Heart right ventricle (tissue), 16 donors: Measurements from ENCODE around the gene SUV39H1. TPM values are rescaled to one million over a fixed set of nuclear protein-coding genes. Genes with fewer than 3 reads are reported as not detected.

Source experiments
- ATAC-seq, 8 donors: fragments of 200-7000 bp; cut with Tn5 transposase; one replicate each; pipeline ENCODE4 v1.9.1; 2020; ENCODE audit warnings: mild to moderate bottlenecking in 8 of 8, moderate library complexity in 8 of 8, moderate number of reproducible peaks in 1 of 8
- DNase-seq, 2 donors: peaks; one replicate each; pipeline ENCODE4 v3.0.0-alpha.2; 2020
- H3K27ac ChIP-seq, 10 donors: fragments of 200-600 bp; sonication (generic) in 2 of 10; one replicate each; pipeline versions ENCODE4 v1.5.0 to v1.8.0; 2020 to 2022; ENCODE audit warnings: mild to moderate bottlenecking in 3 of 10
- H3K27me3 ChIP-seq, 7 donors: fragments of 200-600 bp; one replicate each; pipeline ENCODE4 v1.8.0; 2021 to 2022; ENCODE audit warnings: mild to moderate bottlenecking in 2 of 7
- H3K36me3 ChIP-seq, 9 donors: fragments of 200-600 bp; sonication (generic) in 1 of 9; one replicate each; pipeline versions ENCODE4 v1.5.0 to v1.8.0; 2020 to 2022; ENCODE audit warnings: mild to moderate bottlenecking in 2 of 9
- H3K4me1 ChIP-seq, 9 donors: fragments of 200-600 bp; sonication (generic) in 1 of 9; one replicate each; pipeline versions ENCODE4 v1.5.0 to v1.8.0; 2020 to 2022; ENCODE audit warnings: mild to moderate bottlenecking in 4 of 9
- H3K4me3 ChIP-seq, 10 donors: fragments of 200-600 bp; sonication (generic) in 2 of 10; one replicate each; pipeline versions ENCODE4 v1.5.0 to v1.8.0; 2020 to 2022; ENCODE audit warnings: mild to moderate bottlenecking in 7 of 10, moderate library complexity in 2 of 10
- H3K9me3 ChIP-seq, 11 donors: fragments of 200-600 bp in 10 of 11; sonication (generic) in 2 of 11; one replicate each; pipeline versions ENCODE4 v1.5.0 to v1.8.0; 2013 to 2022; ENCODE audit warnings: mild to moderate bottlenecking in 2 of 11, control low read depth in 1 of 11, moderate library complexity in 1 of 11
- WGBS, 2 donors: extraction: QIAGEN DNeasy Blood & Tissue Kit; methylation state at CpG; one replicate each; pipeline ENCODE4 v1.1.7; 2013; ENCODE audit warnings: inconsistent platforms in 1 of 2; 5-methylcytosine and 5-hydroxymethylcytosine counted together
- intact Hi-C, 10 donors: fragments of 100-400 bp; cut with DNase I; formaldehyde crosslinking; loops; one replicate each; pipeline versions ENCODE4 v1.11.1 to v1.14.2; 2022
- polyA plus RNA-seq, 2 donors: library from polyadenylated mRNA; stranded (reverse); fragments of 200-250 nt; gene quantifications; one replicate each; pipeline ENCODE4 v1.2.3, GENCODE V29; 2013
- total RNA-seq, 10 donors: library from RNA; stranded (reverse); fragmentation: NEBNext Ultra II Directional in 3 of 10; extraction: Animal tissue kit (Norgen Biotek cat#: 25700) in 3 of 10; gene quantifications; one replicate each; pipeline versions ENCODE4 v1.2.1 to v1.2.4, GENCODE V29; 2021 to 2023
- TF ChIP-seq, protein P1 (sequence below), 9 donors: fragments of 200-600 bp; sonication (generic) in 2 of 9; IDR thresholded peaks; one replicate each; pipeline versions ENCODE4 v1.5.0 to v1.8.0; 2021 to 2022; ENCODE audit warnings: antibody characterized with exemption in 9 of 9, mild to moderate bottlenecking in 5 of 9, moderate library complexity in 1 of 9
- donor health status: Arrhythmogenic right ventricular cardiomyopathy.
- donor health status: ischemic (EF 13 %, LVEDD 7.1; RV severe dilation, severe dysfunction).
- donor health status: healthy with polysubstance abuse.
- donor health status: DM: no; HTN: yes; CAD: no.
- donor health status: DM: no; HTN: no; CAD: no.
- donor health status: ischemic (EF 25% LVEDD 6.9; RV normal size, moderate dysfunction).
- donor health status: ischemic (EF 25% LVEDD 5.7; RV mildly dilated, moderate dysfunction).
- donor health status: healthy.
- donor health status: DM: yes; HTN: yes; CAD: no.
- donor health status: Ischemic cardiomyopathy.
- donor health status: ischemic (EF 35%, LVEDD 5.7; RV mildly dilated, moderate dysfunction).
- donor health status: nonischemic (EF 11% LVEDD 7.7; RV severe dilation, severe dysfunction).
- donor health status: DM: yes; HTN: yes; CAD: no.
- donor health status: PGD.
- donor health status: ischemic (EF 29% LVEDD 5.4; RV normal size, mild dysfunction).
- donor health status: nonischemic (EF 23%, LVEDD 6.1; RV moderate dilation, normal function).

Gene SUV39H1
- total and polyA plus RNA-seq, 12 donors: 1.4 to 5.6 (median 3.1) TPM

GRCh38 chrX:48703228-48703627, 6.7 kb downstream of the SUV39H1 start:
- no peak for DNase-seq
- TF ChIP-seq, protein P1, sequence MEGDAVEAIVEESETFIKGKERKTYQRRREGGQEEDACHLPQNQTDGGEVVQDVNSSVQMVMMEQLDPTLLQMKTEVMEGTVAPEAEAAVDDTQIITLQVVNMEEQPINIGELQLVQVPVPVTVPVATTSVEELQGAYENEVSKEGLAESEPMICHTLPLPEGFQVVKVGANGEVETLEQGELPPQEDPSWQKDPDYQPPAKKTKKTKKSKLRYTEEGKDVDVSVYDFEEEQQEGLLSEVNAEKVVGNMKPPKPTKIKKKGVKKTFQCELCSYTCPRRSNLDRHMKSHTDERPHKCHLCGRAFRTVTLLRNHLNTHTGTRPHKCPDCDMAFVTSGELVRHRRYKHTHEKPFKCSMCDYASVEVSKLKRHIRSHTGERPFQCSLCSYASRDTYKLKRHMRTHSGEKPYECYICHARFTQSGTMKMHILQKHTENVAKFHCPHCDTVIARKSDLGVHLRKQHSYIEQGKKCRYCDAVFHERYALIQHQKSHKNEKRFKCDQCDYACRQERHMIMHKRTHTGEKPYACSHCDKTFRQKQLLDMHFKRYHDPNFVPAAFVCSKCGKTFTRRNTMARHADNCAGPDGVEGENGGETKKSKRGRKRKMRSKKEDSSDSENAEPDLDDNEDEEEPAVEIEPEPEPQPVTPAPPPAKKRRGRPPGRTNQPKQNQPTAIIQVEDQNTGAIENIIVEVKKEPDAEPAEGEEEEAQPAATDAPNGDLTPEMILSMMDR (IDR thresholded peaks at IDR 0.05): no peak
- H3K4me3 ChIP-seq: no peak overlapping the region
- H3K27me3 ChIP-seq: peaks cover 0 to 4% (median 0%) of the 10 kb centered on the region in 7 donors
- H3K27ac ChIP-seq: peak overlapping the region in 1 of 10 donors; percentile 3
- peaks cover 0 to 39% (median 0%) of the 10 kb centered on the region in 9 donors for H3K36me3 ChIP-seq
- ATAC-seq: peak in 3 of 8 donors; percentile 43 to 84 (median 55)
- peaks cover 0 to 12% (median 0%) of the 10 kb centered on the region in 9 donors for H3K4me1 ChIP-seq
- no peaks in the 10 kb centered on the region for H3K9me3 ChIP-seq
- WGBS, 2 donors: 71 to 82% methylated on average over 7 of the region's 7 CpGs
- intact Hi-C loops: loop anchor here in 1 of 10 donors (5.0 kb wide), 1 partner anchor 34 kb away; no protein-coding TSS in a partner anchor

DNA sequence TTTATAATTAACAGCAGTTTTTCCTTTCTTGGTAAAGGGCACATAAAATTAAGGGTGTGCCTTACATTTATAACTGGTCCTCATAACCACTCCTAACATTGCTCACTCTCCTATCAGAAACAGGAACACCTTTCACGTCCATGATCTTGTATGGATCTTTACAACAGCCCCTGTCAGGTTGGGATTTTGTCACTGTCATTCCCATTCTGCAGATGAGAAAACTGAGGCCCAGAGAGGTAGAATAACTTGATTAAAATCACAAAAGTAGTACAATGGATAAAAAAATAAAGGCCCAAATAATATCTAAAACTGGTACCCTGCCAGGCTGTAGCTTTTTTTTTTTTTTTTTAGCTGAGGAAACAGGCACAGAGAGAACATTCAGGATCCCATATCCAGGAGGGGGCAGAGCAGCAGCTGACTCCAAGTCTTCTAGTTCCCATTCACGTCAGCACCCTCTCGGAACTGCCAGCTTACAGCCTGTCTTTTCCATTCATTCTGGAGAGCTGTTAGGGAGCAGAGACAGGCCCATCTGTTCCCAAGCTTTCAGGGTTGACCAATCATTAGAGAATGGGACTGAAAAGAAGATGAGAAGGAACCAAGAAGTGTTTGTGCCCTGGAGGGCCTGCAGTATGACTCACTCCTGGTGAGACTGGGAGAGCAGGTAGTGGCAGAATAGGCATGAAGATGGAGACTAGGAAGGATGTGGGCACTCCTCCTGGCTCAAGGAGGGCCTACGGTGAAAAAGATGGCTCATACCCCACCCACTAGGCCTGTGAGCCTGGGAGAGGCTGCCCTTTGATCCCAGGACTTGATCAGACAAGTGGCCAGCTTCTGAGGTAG, 7.3 kb downstream of the SUV39H1 start:
- DNase-seq: no peak
- Histone ChIP-seq H3K36me3 (peaks cover 0 to 39% (median 0%) of the 10 kb centered on the region in 9 donors), H3K27ac (peak overlapping the region in 6 of 10 donors; percentile 25 to 60 (median 42)), H3K4me1 (peaks cover 0 to 12% (median 0%) of the 10 kb centered on the region in 9 donors), H3K27me3 (peaks cover 0 to 4% (median 0%) of the 10 kb centered on the region in 7 donors), H3K4me3 (no peak overlapping the region), H3K9me3 (no peaks in the 10 kb centered on the region)
- TF ChIP-seq, protein P1 (IDR thresholded peaks at IDR 0.05): peak in 2 of 9 donors; percentile 17 to 33
- intact Hi-C loops: loop anchor here in 1 of 10 donors (5.0 kb wide), 1 partner anchor 33 kb away; no protein-coding TSS in a partner anchor
- peak in 6 of 8 donors; percentile 67 to 89 (median 72) for ATAC-seq
- WGBS, 2 donors: 46 to 64% methylated on average over 3 to 4 of the region's 4 CpGs

DNA sequence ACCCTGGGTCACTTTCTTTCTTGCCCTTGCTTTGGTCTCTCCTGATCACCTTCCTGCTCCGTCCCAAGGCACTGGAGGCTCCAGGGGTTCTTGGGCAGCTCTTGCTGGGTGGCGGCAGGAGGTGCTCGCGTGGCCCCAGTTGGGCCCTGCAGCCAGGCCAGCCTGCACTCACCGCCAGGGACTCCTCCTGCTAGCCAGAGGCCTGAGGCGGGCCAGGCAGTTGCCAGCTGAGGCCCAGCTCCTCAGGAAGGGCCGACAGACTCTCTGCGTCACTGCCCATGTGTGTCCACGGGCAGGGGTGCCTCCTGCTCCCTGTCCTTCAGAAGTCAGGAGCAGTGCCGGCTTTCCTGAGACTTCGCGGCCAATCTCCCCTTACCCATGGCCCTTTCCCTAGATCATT, 9.3 kb downstream of the SUV39H1 start:
- H3K27ac ChIP-seq: no peak overlapping the region
- H3K4me3 ChIP-seq: no peak overlapping the region
- intact Hi-C loops: no loop called here
- DNase-seq (no peak), ATAC-seq (no peak)
- peaks cover 0 to 25% (median 0%) of the 10 kb centered on the region in 9 donors for H3K36me3 ChIP-seq
- no peaks in the 10 kb centered on the region for H3K9me3 ChIP-seq
- TF ChIP-seq, protein P1 (IDR thresholded peaks at IDR 0.05): no peak
- 96 to 100% methylated on average over 8 to 12 of the region's 12 CpGs for WGBS, 2 donors
- peaks cover 0 to 12% (median 0%) of the 10 kb centered on the region in 9 donors for H3K4me1 ChIP-seq
- peaks cover 0 to 4% (median 0%) of the 10 kb centered on the region in 7 donors for H3K27me3 ChIP-seq

DNA sequence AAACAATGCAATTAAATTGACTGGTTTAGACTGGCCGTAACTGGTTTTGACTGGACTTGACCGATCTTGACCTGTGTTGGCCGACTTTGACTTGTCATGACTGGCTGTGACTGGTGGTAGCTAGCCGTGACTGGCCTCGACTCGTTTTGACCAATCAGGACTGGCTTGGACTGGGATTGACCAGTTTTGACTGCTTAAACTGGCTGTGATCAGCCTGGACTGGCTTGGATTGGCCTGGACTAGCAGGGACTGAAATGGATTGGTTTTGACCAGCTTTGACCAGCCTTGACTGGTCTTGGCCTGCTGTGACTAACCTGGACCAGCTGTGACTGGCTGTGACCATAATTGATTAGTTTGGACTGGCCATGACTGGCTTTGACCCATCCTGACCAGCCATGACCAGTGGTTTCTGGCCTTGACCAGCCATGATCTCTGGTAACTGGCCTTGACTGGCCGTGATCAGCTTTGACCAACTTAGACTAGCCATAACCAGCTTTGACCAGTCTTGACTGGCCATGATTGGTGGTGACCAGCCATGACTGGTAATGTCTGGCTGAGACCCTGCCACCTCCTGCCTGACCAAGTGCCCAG, 13.1 kb downstream of the SUV39H1 start:
- Histone ChIP-seq H3K36me3 (no peaks in the 10 kb centered on the region), H3K4me1 (peaks cover 0 to 8% (median 0%) of the 10 kb centered on the region in 9 donors), H3K4me3 (no peak overlapping the region), H3K9me3 (no peaks in the 10 kb centered on the region), H3K27me3 (no peaks in the 10 kb centered on the region), H3K27ac (no peak overlapping the region)
- WGBS, 2 donors: 96 to 97% methylated on average over 7 of the region's 7 CpGs
- TF ChIP-seq, protein P1 (IDR thresholded peaks at IDR 0.05): no peak
- DNase-seq: no peak
- intact Hi-C loops: no loop called here
- no peak for ATAC-seq
